Islet precursor cell (in vitro differentiated cells): ENCODE measurements around the gene EBNA1BP2.
"Not testable (repeated sequence)": the region's sequence is repeated elsewhere in the genome, so short reads cannot be mapped to it uniquely, and the experiment has no call there.

Experiments
- DNase-seq: peaks from one replicate; pipeline ENCODE4 v3.0.0-alpha.2; 2018

Gene EBNA1BP2

GRCh38 chr1:43171876-43172526, at the start of gene EBNA1BP2, which contains the start of gene CFAP57:
Gene EBNA1BP2, minus strand, starts transcription at chr1:43172290. Its CDS starts 172 bp downstream, at chr1:43172118.
Gene CFAP57, plus strand, starts transcription at chr1:43172330. Its CDS starts 424 bp downstream, at chr1:43172754.
- DNase-seq = peak; percentile 95

DNA sequence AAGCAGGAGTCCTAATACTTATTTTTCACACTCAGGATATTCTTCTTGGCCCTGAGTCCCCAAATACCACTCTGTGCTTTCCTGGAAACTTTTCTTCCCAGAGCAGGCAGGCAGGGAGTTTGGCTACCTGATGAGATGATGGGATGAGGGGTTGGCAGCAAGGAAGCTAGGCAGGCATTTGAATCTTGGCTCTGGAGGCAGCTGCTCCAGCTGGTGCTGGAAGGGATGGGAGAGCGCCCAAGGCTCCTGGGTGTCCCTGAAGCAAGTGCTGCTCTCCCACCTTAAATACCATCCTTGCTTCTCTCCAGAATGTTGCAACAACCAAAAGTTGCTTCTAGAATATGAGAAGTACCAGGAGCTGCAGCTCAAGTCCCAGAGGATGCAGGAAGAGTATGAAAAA, 49.7 kb upstream of the EBNA1BP2 start:
- no peak for DNase-seq

GRCh38 chr1:43220905-43221778, 49.1 kb upstream of the EBNA1BP2 start:
- no peak for DNase-seq

- DNase-seq = no peak
Measured at GRCh38 chr1:43217747-43218146, 45.7 kb upstream of the EBNA1BP2 start.

GRCh38 chr1:43214501-43215444, 42.7 kb upstream of the EBNA1BP2 start:
- no peak for DNase-seq

GRCh38 chr1:43208277-43208676, 36.2 kb upstream of the EBNA1BP2 start:
- not testable (repeated sequence) for DNase-seq

DNA sequence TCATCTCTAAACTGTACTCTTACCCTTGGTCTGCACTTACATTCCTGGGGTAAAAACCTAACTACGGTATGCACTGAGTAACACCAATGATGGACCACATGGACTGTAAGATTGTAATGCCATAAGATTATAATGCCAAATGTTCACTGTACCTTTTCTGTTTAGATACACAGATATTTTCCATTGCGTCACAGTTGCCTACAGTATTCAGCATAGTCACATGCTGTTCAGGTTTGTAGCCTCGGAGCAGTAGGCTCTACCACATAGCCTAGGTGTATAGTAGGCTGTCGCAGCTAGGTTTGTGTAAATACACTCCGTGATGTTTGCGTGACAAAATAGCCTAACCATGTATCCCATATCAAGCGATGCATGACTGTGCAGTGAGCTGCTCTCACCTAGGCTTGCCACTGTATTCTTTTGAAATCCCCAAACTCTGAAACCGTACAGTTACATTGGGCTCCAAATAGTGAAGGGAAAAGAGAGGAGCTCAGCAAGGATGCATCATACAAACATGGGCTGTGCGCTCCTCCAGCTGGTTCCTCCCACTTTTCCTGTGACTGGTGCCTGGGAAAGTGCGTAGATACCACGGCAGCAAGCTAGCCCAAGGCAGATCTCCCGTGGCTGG, 35.3 kb upstream of the EBNA1BP2 start:
- no peak for DNase-seq

DNA sequence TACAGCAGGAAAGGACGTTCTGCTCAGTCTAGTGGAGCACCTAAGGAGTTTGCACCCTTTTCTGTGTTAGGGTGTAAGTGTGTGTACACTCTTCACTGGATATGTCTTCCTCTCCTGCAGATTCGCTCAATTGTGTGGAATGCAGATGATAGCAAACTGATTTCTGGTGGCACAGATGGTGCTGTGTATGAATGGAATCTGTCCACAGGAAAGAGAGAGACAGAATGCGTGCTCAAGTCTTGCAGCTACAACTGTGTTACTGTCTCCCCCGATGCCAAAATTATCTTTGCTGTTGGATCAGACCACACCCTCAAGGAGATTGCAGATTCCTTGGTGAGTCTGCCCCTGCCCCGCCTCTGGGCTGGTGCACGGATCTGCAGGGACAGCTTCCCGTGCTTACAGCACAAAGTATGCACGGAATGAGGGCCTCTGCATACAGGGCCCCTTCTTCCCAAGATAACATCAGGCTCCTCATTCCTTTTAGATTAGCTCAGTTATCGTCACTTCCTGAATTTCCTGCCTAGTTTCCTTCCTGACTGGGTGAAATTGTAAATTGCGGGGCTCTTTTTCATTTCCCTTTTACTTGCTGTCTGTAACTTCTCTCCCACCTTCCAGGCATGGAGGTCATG, 34.6 kb upstream of the EBNA1BP2 start:
- DNase-seq = peak; percentile 99

DNA sequence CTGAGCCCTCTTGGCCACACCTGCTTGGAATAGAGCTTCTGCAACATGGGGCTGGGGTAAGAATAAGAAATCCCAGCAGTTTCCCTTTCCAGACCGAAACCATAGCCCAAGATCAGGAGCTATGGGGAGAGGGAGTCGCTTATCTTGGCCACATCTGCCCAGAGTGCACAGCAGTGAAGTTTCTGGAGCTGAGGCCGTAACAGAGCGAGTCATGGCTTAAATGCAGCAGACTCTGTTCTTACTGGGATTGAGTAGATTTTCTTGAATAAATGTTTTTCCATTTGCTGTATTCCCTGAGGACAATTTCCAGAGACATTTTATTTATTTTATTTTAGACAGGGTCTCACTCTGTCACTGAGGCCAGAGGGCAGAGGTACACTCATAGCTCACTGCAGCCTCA, 33.6 kb upstream of the EBNA1BP2 start:
- DNase-seq = peak; percentile 70

GRCh38 chr1:43204394-43204793, 32.3 kb upstream of the EBNA1BP2 start:
- no peak for DNase-seq

DNA sequence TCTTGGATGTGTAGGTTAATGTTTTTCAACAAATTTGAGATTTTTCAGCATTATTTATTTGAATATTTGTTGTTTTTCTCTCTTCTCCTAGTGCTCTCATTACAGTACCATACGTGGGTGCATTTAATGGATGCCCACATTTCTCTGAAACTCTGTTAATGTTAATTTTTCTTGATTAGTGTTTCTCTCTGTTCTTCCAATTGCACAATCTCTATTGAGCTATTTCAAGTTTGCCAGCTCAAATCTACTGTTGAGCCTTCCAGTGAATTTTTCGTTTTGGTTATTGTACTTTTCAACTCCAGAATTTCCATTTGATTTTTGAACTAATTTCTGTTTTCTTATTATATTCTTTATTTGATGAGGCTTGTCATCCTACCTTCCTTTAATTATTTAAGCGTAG, 31.8 kb upstream of the EBNA1BP2 start:
- no peak for DNase-seq

DNA sequence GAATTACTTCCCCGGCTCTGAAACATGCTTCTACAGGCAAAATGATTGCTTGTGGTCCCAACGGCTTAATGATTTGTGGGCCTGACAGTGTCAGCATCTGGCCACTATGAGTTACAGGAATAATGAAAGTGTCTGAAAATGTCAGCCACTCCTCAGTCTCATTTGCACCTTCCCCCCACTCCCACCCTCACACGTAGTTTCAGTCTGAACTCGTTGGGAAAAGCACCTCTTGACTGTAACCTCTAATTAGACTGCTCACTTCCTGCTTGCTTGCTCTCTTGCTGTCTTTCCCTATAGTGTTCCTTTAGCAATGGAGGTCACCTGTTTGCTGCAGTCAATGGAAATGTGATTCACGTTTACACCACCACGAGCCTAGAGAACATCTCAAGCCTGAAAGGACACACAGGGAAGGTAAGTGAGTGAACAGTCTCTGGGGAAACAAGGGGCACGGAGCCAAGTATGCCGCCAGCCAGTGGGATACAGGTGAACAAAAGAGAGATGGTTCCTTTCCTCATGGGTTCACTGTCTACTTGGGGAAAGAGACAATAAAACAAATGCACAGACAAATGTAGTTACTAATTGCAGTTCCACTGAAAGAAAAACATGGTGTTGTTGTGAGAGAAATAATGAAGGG, 27.1 kb upstream of the EBNA1BP2 start:
- no peak for DNase-seq

- no peak for DNase-seq
Measured at GRCh38 chr1:43197343-43198127, 25.4 kb upstream of the EBNA1BP2 start.

DNA sequence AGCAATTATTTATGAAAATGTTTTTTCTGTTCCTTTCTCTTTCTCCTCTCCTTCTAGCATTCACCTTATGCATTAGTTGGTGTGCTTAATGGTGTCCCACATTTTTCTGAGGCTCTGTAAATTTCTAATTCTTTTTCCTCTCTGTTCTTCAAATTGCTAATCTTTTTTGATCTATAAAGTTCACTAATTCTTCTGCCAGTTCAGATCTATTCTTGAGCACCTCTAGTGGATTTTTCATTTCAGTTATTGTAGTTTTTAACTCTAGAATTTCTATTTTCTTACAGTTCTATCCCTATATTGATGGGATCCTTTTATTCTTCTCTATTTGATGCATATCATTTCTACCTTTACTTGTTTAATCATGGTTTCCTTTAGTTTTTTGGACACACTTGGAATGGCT, 22.4 kb upstream of the EBNA1BP2 start:
- no peak for DNase-seq

DNA sequence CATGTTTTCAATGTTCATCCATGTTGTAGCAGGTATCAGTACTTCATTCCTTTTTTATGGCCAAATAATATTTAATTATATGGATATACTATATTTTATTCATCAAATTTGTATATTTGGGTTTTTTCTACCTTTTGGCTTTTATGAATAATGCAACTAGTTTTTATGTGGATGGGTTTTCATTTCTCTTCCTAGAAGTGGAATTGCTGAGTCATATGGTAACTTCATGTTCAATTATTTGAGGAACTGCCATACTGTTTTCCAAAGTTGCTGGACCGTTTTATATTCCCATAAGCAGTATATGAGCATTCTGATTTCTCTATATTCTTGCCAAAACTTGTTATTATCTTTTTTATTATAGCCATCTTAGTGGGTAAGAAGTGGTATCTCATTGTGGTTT, 16.0 kb upstream of the EBNA1BP2 start:
- no peak for DNase-seq

DNA sequence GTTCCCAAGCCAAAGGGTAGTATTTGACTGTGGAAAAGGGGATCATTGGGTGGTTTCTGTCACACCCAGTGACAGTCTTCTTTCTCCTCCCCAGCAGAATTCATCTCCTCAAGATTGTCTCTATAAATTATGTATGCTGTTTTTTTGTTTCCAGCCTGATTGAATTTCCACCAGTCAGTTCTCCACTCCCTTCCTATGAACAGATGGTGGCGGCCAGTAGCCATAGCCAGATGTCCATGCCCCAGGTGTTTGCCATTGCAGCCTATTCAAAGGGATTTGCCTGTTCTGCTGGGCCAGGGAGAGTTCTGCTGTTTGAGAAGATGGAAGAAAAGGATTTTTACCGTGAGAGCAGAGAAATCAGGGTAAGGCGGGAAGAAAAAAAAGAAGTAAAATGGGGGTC, 12.9 kb upstream of the EBNA1BP2 start:
- no peak for DNase-seq

DNA sequence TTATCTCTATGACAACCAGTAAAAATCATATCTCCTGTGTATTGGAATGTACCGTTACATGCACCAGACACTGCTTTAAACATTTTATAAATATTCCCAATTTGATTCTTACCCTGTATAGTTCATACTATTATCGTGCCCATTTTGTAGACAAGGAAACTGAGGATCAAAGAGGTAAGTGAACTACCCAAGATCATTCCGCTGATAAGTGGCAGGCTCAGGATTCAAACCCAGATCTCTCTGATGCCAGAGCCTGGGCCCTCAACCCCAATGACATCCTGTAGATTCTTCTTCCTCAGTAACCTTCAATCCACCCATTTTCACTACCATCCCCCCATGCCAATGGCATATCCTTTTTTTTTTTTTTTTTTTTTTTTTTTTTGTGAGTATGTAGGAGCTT, 12.3 kb upstream of the EBNA1BP2 start:
- no peak for DNase-seq

- no peak for DNase-seq
Measured at GRCh38 chr1:43177691-43178090, 5.6 kb upstream of the EBNA1BP2 start.

GRCh38 chr1:43174873-43175272, 2.8 kb upstream of the EBNA1BP2 start:
- DNase-seq = no peak

DNA sequence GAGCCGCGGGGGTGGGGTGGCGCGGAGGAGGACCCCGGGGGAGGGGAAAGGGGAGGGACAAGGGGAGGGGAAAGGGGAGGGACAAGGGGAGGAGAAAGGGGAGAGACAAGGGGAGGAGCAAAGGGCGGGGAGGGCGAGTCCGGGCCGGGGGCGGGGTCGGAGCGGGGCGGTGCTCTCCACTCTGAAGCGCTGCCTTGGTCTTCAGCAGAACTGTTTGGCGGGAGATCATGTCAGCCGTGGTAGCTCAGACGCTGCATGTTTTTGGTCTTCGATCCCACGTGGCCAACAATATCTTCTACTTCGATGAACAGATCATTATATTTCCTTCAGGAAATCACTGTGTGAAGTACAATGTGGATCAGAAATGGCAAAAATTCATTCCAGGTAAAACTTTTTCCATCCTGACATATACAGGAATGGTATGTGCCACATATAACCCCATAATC, 460 bp upstream of the EBNA1BP2 start:
- peak; percentile 94 for DNase-seq
